Naive B cell (primary cell): ENCODE measurements around the gene DAB2. TPM values are rescaled to one million over a fixed set of nuclear protein-coding genes. Genes with fewer than 3 reads are reported as not detected.

Source experiments
- ATAC-seq, 2 donors: fragments of 150-1000 bp; cut with Tn5 transposase; 2 replicates each; pipeline ENCODE4 v1.10.0; 2021; ENCODE audit warnings: low read depth in 2 of 2, mild to moderate bottlenecking in 2 of 2, moderate library complexity in 2 of 2
- DNase-seq: peaks from one replicate; pipeline ENCODE4 v3.0.0; 2022
- H3K27ac Mint-ChIP-seq, 6 donors: one replicate each; pipeline ENCODE4 v1.8.0; 2020 to 2022; ENCODE audit warnings: mild to moderate bottlenecking in 6 of 6, mixed read lengths in 6 of 6, moderate library complexity in 5 of 6, inconsistent platforms in 2 of 6
- H3K27me3 Mint-ChIP-seq, 3 donors: one replicate each; pipeline ENCODE4 v1.8.0; 2021 to 2022; ENCODE audit warnings: mixed read lengths in 3 of 3, mild to moderate bottlenecking in 1 of 3
- H3K36me3 Mint-ChIP-seq, 2 donors: one replicate each; pipeline ENCODE4 v1.8.0; 2020 to 2022; ENCODE audit warnings: mixed read lengths in 2 of 2, inconsistent platforms in 1 of 2, mild to moderate bottlenecking in 1 of 2
- H3K4me1 Mint-ChIP-seq, 3 donors: one replicate each; pipeline ENCODE4 v1.8.0; 2020 to 2022; ENCODE audit warnings: mixed read lengths in 3 of 3, inconsistent platforms in 1 of 3, mild to moderate bottlenecking in 1 of 3, moderate library complexity in 1 of 3
- H3K4me3 Mint-ChIP-seq, 8 donors: one replicate each; pipeline ENCODE4 v1.8.0; 2020 to 2022; ENCODE audit warnings: mild to moderate bottlenecking in 8 of 8, mixed read lengths in 8 of 8, moderate library complexity in 8 of 8, inconsistent platforms in 2 of 8
- H3K9me3 Mint-ChIP-seq, 7 donors: one replicate each; pipeline ENCODE4 v1.8.0; 2020 to 2022; ENCODE audit warnings: mixed read lengths in 7 of 7, mild to moderate bottlenecking in 5 of 7, inconsistent platforms in 2 of 7, moderate library complexity in 1 of 7
- polyA plus RNA-seq, 6 donors: library from polyadenylated mRNA; unstranded; fragments of 300-500 nt; fragmentation: Illumina TruSeq; gene quantifications; one replicate each; pipeline ENCODE4 v1.2.3, GENCODE V29; 2021; ENCODE audit warnings: low read depth in 6 of 6

Gene DAB2
- polyA plus RNA-seq, 6 donors from 2014 or later: 0.17 to 2.0 (median 0.95) TPM

- Mint-ChIP-seq H3K9me3 (peaks cover 0 to 5% (median 0%) of the 10 kb centered on the region in 7 donors), H3K27me3 (peaks cover 0 to 4% (median 0%) of the 10 kb centered on the region in 3 donors), H3K4me3 (no peak overlapping the region), H3K4me1 (no peaks in the 10 kb centered on the region), H3K27ac (no peak overlapping the region), H3K36me3 (no peaks in the 10 kb centered on the region)
- ATAC-seq (no peak), DNase-seq (no peak)
Measured at GRCh38 chr5:39328731-39329130, 96.0 kb downstream of the DAB2 start.

- Mint-ChIP-seq H3K27ac (no peak overlapping the region), H3K9me3 (peaks cover 0 to 11% (median 6%) of the 10 kb centered on the region in 7 donors)
- no peak for ATAC-seq
Measured at GRCh38 chr5:39323542-39323941, 101.2 kb downstream of the DAB2 start.

More at GRCh38 chr5:39323542-39323941, 101.2 kb downstream of the DAB2 start:
- no peak for DNase-seq
- Mint-ChIP-seq H3K27me3 (peaks cover 8 to 28% (median 20%) of the 10 kb centered on the region in 3 donors), H3K36me3 (peaks cover 0 to 10% of the 10 kb centered on the region in 2 donors), H3K4me3 (no peak overlapping the region), H3K4me1 (no peaks in the 10 kb centered on the region)

Other genes with a start within 250 kb of the DAB2 start
- 1 to 10 TPM; 1.4 to 4.1 (median 2.0) TPM for gene FYB1, start 205.4 kb downstream of the DAB2 start, polyA plus RNA-seq
- gene C9, start 60.5 kb downstream of the DAB2 start, polyA plus RNA-seq: not detected